Endothelial cell of umbilical vein (primary cell): Measurements from ENCODE around the gene CAMTA1.

Experiments used
- EZH2 ChIP-seq: IDR thresholded peaks from 2 replicates; pipeline ENCODE4 v1.6.1; 2012; ENCODE audit warnings: borderline replicate concordance, low read depth, mild to moderate bottlenecking, moderate library complexity, low read length, inconsistent platforms; ENCODE audit not compliant: severe bottlenecking
- GATA2 ChIP-seq: IDR thresholded peaks from 2 replicates; pipeline ENCODE4 v1.7.0; 2011; ENCODE audit warnings: low read depth, mild to moderate bottlenecking, moderate library complexity, mixed read lengths, low read length; ENCODE audit not compliant: insufficient read length, insufficient read depth
- MYC ChIP-seq: IDR thresholded peaks from one replicate; pipeline ENCODE4 v1.6.1; 2011; ENCODE audit warnings: mild to moderate bottlenecking, low read depth, low read length
- POLR2A ChIP-seq: IDR thresholded peaks from 2 replicates; pipeline ENCODE4 v1.6.1; 2012; ENCODE audit warnings: low read depth, mild to moderate bottlenecking, control low read depth, low read length
- POLR2AphosphoS5 ChIP-seq: IDR thresholded peaks from 2 replicates; pipeline ENCODE4 v1.6.1; 2012; ENCODE audit warnings: low read depth, mild to moderate bottlenecking, control low read depth, low read length, moderate library complexity; ENCODE audit not compliant: insufficient read depth
- TF ChIP-seq, protein P1 (sequence below), 2 donors: IDR thresholded peaks; 1 replicate in 1 of 2; 2 replicates in 1 of 2; pipeline ENCODE4 v1.5.1; 2011; ENCODE audit warnings: low read length in 2 of 2, mild to moderate bottlenecking in 2 of 2, moderate library complexity in 2 of 2, control low read depth in 1 of 2, inconsistent platforms in 1 of 2, low read depth in 1 of 2; ENCODE audit not compliant: insufficient read depth in 1 of 2; ENCODE audit errors: extremely low read depth in 1 of 2

GRCh38 chr1:6860401-6860800 is 75.1 kb downstream of the CAMTA1 start:
- TF ChIP-seq POLR2A: no peak
- TF ChIP-seq, protein P1, sequence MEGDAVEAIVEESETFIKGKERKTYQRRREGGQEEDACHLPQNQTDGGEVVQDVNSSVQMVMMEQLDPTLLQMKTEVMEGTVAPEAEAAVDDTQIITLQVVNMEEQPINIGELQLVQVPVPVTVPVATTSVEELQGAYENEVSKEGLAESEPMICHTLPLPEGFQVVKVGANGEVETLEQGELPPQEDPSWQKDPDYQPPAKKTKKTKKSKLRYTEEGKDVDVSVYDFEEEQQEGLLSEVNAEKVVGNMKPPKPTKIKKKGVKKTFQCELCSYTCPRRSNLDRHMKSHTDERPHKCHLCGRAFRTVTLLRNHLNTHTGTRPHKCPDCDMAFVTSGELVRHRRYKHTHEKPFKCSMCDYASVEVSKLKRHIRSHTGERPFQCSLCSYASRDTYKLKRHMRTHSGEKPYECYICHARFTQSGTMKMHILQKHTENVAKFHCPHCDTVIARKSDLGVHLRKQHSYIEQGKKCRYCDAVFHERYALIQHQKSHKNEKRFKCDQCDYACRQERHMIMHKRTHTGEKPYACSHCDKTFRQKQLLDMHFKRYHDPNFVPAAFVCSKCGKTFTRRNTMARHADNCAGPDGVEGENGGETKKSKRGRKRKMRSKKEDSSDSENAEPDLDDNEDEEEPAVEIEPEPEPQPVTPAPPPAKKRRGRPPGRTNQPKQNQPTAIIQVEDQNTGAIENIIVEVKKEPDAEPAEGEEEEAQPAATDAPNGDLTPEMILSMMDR (IDR thresholded peaks at IDR 0.05; ENCODE audit: extremely low read depth in 1 of 2, insufficient read depth in 1 of 2, low read depth in 1 of 2, low read length in 2 of 2): no peak
- TF ChIP-seq POLR2AphosphoS5: no peak
- TF ChIP-seq EZH2: no peak
- TF ChIP-seq MYC: no peak
- TF ChIP-seq GATA2: no peak
